T-cell (primary cell): ENCODE results near the gene PCDHB15. TPM values are rescaled to one million over a fixed set of nuclear protein-coding genes. Genes with fewer than 3 reads are reported as not detected.
"Not testable (repeated sequence)": the region's sequence is repeated elsewhere in the genome, so short reads cannot be mapped to it uniquely, and the experiment has no call there.

ENCODE experiments used
- ATAC-seq, 4 experiments: fragments of 200-7000 bp in 3 of 4; fragments of 150-1000 bp in 1 of 4; cut with Tn5 transposase; replicated peaks in 1 of 4; 1 replicate in 3 of 4; 2 replicates in 1 of 4; pipeline ENCODE4 v1.10.0; 2021; ENCODE audit warnings: moderate library complexity in 3 of 4, mild to moderate bottlenecking in 2 of 4, moderate number of reproducible peaks in 1 of 4
- CTCF ChIA-PET, 2 donors: fragments of 300-600 bp; sonication (Branson Sonifier 250); formaldehyde crosslinking; loops; one replicate each; lab custom pipeline; 2022; ENCODE audit warnings: antibody characterized with exemption in 2 of 2; lab: Charles Lee
- POLR2A ChIA-PET, 2 donors: fragments of 300-600 bp; sonication (Branson Sonifier 250); formaldehyde crosslinking; loops; one replicate each; lab custom pipeline; 2022; ENCODE audit warnings: antibody characterized with exemption in 2 of 2; lab: Charles Lee
- DNase-seq, 35 experiments: peaks; one replicate each; pipeline versions ENCODE4 v3.0.0 to v3.0.0-alpha.2; 2013 to 2023
- H3K27ac ChIP-seq: one replicate; pipeline ENCODE4 v1.5.1; 2013; ENCODE audit warnings: low read length
- H3K27me3 ChIP-seq, 2 experiments: replicated peaks in 1 of 2; 1 replicate in 1 of 2; 2 replicates in 1 of 2; pipeline versions ENCODE4 v1.6.1 to v1.7.0; 2013; ENCODE audit warnings: low read length in 1 of 2, mixed read lengths in 1 of 2; ENCODE audit not compliant: control insufficient read depth in 2 of 2, insufficient read depth in 2 of 2; ENCODE audit errors: extremely low read depth in 1 of 2
- H3K36me3 ChIP-seq, 2 donors: 1 replicate in 1 of 2; 2 replicates in 1 of 2; pipeline versions ENCODE4 v1.6.1 to v1.7.0; 2013; ENCODE audit warnings: low read length in 1 of 2; ENCODE audit not compliant: control insufficient read depth in 2 of 2, insufficient read depth in 1 of 2; ENCODE audit errors: extremely low read depth in 1 of 2
- H3K4me1 ChIP-seq, 2 experiments: 1 replicate in 1 of 2; 2 replicates in 1 of 2; pipeline versions ENCODE4 v1.6.1 to v1.7.0; 2013; ENCODE audit warnings: low read length in 2 of 2, mixed read lengths in 1 of 2; ENCODE audit not compliant: insufficient read depth in 2 of 2, control insufficient read depth in 1 of 2; ENCODE audit errors: extremely low read depth in 1 of 2
- H3K4me3 ChIP-seq, 2 donors: 1 replicate in 1 of 2; 2 replicates in 1 of 2; pipeline versions ENCODE4 v1.5.1 to v1.7.0; 2013; ENCODE audit warnings: mild to moderate bottlenecking in 2 of 2, low read length in 1 of 2, moderate library complexity in 1 of 2; ENCODE audit not compliant: control insufficient read depth in 1 of 2; ENCODE audit errors: extremely low read depth in 1 of 2
- H3K9me3 ChIP-seq: 2 replicates; pipeline ENCODE4 v1.7.0; 2013
- H3K27ac Mint-ChIP-seq, 2 donors: one replicate each; pipeline ENCODE4 v1.8.0; 2020 to 2021; ENCODE audit warnings: mild to moderate bottlenecking in 2 of 2, mixed read lengths in 2 of 2
- H3K27me3 Mint-ChIP-seq, 2 donors: one replicate each; pipeline ENCODE4 v1.8.0; 2021 to 2022; ENCODE audit warnings: mixed read lengths in 2 of 2
- H3K36me3 Mint-ChIP-seq: one replicate; pipeline ENCODE4 v1.8.0; 2021; ENCODE audit warnings: mixed read lengths
- H3K4me1 Mint-ChIP-seq, 3 donors: one replicate each; pipeline ENCODE4 v1.8.0; 2020 to 2022; ENCODE audit warnings: mixed read lengths in 3 of 3, mild to moderate bottlenecking in 1 of 3
- H3K4me3 Mint-ChIP-seq, 3 donors: one replicate each; pipeline ENCODE4 v1.8.0; 2020 to 2022; ENCODE audit warnings: mild to moderate bottlenecking in 3 of 3, mixed read lengths in 3 of 3, moderate library complexity in 3 of 3
- H3K9me3 Mint-ChIP-seq, 3 donors: one replicate each; pipeline ENCODE4 v1.8.0; 2020 to 2022; ENCODE audit warnings: mixed read lengths in 3 of 3
- WGBS: methylation state at CpG from one replicate; pipeline ENCODE4 v1.1.5; 2013; ENCODE audit warnings: missing lambda C conversion rate; ENCODE audit not compliant: insufficient coverage; 5-methylcytosine and 5-hydroxymethylcytosine counted together
- total RNA-seq, 35 experiments: library from RNA in 6 of 35; stranded (reverse) in 6 of 35; fragments of 120-200 nt in 1 of 35; gene quantifications; one replicate each; pipeline versions ENCODE4 v1.2.1 to v1.2.4 and lab custom pipeline; 2013 to 2026

PCDHB15 gene
- total RNA-seq (under 1 TPM in 2 of 5 donors, not detected in 3; 0.12 to 0.16 TPM), total RNA-seq (lab: John Stamatoyannopoulos, UW) (0 to 0.36 (median 0.08) reads per million in 29 experiments)
- total RNA-seq (2013) = 0.04 TPM

DNA sequence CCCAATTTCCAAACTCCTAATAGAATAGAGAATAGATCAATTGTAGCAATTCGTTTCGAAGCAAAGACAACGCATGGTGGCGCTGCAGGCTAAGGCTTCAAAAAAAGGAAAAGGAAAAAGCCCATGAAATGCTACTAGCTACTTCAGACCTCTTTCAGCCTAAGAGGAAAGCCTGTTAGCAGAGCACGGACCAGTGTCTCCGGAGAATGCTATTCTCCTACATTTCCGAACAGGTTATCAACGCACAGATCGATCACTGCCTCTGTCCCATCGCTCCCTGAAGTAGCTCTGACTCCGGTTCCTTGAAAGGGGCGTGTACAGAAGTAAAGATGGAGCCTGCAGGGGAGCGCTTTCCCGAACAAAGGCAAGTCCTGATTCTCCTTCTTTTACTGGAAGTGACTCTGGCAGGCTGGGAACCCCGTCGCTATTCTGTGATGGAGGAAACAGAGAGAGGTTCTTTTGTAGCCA is at the start of gene PCDHB15:
Gene PCDHB15 (plus strand): TSS at position 146 of the 468 bp plus-strand sequence. CDS start 184 bp downstream, at position 330.
- H3K4me3 ChIP-seq = peak within 1 kb of the TSS; percentile 6 to 44
- peaks cover 0 to 4% (median 0%) of the 10 kb centered on the region in 3 donors for H3K4me1 Mint-ChIP-seq
- ChIA-PET CTCF (interaction anchor here in 1 of 2 donors (0.7 to 1.1 kb wide), 3 partner anchors 91 to 319 kb away, joined by 3 to 4 read pairs (median 4); no protein-coding TSS in a partner anchor), POLR2A (no interaction called here)
- H3K36me3 ChIP-seq = no peaks in the 10 kb centered on the region
- H3K9me3 Mint-ChIP-seq = peaks cover 11 to 62% (median 46%) of the 10 kb centered on the region in 3 donors
- no peak for ATAC-seq
- 25% methylated on average over 12 of the region's 16 CpGs for WGBS
- peak in 9 of 35 experiments; percentile 3 to 25 (median 6) for DNase-seq
- H3K4me1 ChIP-seq = no peaks in the 10 kb centered on the region
- peak within 1 kb of the TSS; percentile 26 to 42 (median 41) for H3K4me3 Mint-ChIP-seq
- H3K27me3 ChIP-seq = peaks cover 0 to 31% of the 10 kb centered on the region in 2 experiments
- peaks cover 5% of the 10 kb centered on the region for H3K9me3 ChIP-seq
- H3K27me3 Mint-ChIP-seq = peaks cover 29 to 39% of the 10 kb centered on the region in 2 donors
- H3K27ac Mint-ChIP-seq = no peak within 1 kb of the TSS
- H3K36me3 Mint-ChIP-seq = peaks cover 38% of the 10 kb centered on the region
- H3K27ac ChIP-seq = no peak within 1 kb of the TSS

DNA sequence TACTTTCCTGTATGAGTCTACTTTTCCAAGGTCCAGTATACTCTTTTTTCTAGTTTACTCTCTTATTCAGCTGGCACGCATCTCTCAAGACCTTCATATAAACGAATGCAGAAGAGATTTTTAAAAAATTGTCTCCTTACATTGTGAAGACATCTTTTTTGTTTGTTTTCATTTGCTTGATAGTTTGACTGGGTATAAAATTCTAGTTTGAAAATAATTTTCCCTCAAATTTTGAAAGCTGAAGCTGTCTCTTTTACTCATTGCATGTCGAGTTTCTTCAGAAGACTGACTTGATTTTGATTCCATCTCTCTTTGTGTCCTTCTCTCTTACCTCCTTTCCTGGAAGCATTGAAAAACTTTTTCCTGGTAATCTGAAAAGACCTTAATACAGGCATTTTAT is 48.8 kb upstream of the PCDHB15 start:
- Histone ChIP-seq H3K36me3 (no peaks in the 10 kb centered on the region), H3K4me3 (no peak overlapping the region), H3K9me3 (peaks cover 5% of the 10 kb centered on the region), H3K27ac (no peak overlapping the region), H3K4me1 (peaks cover 0 to 2% of the 10 kb centered on the region in 2 experiments), H3K27me3 (peaks cover 0 to 10% of the 10 kb centered on the region in 2 experiments)
- H3K27me3 Mint-ChIP-seq = peaks cover 46 to 60% of the 10 kb centered on the region in 2 donors
- POLR2A ChIA-PET = interaction anchor here in 1 of 2 donors (0.6 kb wide), 1 partner anchor 435 kb away, joined by 3 read pairs; no protein-coding TSS in a partner anchor
- H3K9me3 Mint-ChIP-seq = peaks cover 17 to 57% (median 35%) of the 10 kb centered on the region in 3 donors
- peaks cover 0 to 3% (median 0%) of the 10 kb centered on the region in 3 donors for H3K4me1 Mint-ChIP-seq
- H3K36me3 Mint-ChIP-seq = no peaks in the 10 kb centered on the region
- DNase-seq (no peak), ATAC-seq (no peak)
- no CpG with 5 or more reads among the region's 3 CpGs for WGBS
- no peak overlapping the region for H3K27ac Mint-ChIP-seq
- no peak overlapping the region for H3K4me3 Mint-ChIP-seq
- CTCF ChIA-PET = interaction anchor here (0.7 to 1.2 kb wide), 2 partner anchors 10 to 367 kb away, joined by 3 to 5 read pairs; partner anchors contain the start of gene PCDHB9 (in 1 of the 2)

DNA sequence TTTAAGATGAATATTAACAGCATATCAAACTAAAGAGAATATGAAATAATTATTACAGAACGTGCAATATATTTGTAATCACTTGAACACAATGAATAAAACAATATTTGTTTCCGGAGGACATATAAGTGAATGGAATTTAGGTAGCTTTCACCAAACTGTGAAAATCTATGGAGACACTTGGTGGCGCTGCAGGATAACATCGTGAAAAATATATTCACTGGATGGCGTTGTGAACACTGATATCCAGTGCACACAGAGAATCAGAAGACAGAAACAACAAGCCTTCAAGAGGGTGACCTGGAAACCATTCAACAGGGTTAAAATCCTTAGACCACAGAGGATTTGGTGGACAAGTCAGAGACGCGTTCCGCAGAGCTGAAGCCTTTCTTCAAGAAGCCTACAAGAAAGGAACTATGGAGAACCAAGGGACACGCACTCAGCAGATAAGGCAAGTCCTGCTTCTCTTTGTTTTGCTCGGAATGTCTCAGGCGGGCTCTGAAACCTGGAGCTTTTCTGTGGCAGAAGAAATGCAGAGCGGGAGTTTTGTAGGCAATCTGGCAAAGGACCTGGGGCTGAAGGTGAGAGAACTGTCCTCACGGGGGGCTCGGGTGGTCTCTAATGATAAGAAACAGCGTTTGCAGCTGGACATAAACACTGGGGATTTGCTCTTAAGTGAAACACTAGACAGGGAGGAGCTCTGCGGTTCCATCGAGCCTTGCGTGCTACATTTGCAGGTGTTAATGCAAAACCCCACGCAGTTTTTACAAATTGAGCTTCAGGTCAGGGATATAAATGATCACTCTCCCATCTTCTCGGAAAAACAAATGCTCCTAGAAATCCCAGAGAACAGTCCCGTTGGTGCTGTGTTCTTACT is 45.6 kb upstream of the PCDHB15 start, which contains the start of gene PCDHB11:
Gene PCDHB11 (plus strand): TSS at position 269 of the 877 bp plus-strand sequence. CDS start 148 bp downstream, at position 417.
- H3K4me1 ChIP-seq = peaks cover 0 to 2% of the 10 kb centered on the region in 2 experiments
- ATAC-seq = no peak
- peaks cover 5% of the 10 kb centered on the region for H3K9me3 ChIP-seq
- peak in 1 of 35 experiments; percentile 17 for DNase-seq
- Mint-ChIP-seq H3K36me3 (no peaks in the 10 kb centered on the region), H3K4me3 (no peak within 1 kb of the TSS), H3K27me3 (peaks cover 47 to 51% of the 10 kb centered on the region in 2 donors), H3K9me3 (peaks cover 7 to 45% (median 28%) of the 10 kb centered on the region in 3 donors), H3K27ac (no peak within 1 kb of the TSS), H3K4me1 (no peaks in the 10 kb centered on the region)
- H3K4me3 ChIP-seq = no peak within 1 kb of the TSS
- 49% methylated on average over 14 of the region's 21 CpGs for WGBS
- no peaks in the 10 kb centered on the region for H3K36me3 ChIP-seq
- no peak within 1 kb of the TSS for H3K27ac ChIP-seq
- H3K27me3 ChIP-seq = peaks cover 0 to 13% of the 10 kb centered on the region in 2 experiments
- POLR2A ChIA-PET = no interaction called here
- CTCF ChIA-PET = no interaction called here

DNA sequence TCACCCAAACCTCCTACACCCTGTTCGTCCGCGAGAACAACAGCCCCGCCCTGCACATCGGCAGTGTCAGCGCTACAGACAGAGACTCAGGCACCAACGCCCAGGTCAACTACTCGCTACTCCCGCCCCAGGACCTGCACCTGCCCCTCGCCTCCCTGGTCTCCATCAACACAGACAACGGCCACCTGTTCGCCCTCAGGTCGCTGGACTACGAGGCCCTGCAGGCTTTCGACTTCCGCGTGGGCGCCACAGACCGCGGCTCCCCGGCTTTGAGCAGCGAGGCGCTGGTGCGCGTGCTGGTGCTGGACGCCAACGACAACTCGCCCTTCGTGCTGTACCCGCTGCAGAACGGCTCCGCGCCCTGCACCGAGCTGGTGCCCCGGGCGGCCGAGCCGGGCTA is 44.1 kb upstream of the PCDHB15 start:
- peaks cover 51 to 55% of the 10 kb centered on the region in 2 donors for H3K27me3 Mint-ChIP-seq

DNA sequence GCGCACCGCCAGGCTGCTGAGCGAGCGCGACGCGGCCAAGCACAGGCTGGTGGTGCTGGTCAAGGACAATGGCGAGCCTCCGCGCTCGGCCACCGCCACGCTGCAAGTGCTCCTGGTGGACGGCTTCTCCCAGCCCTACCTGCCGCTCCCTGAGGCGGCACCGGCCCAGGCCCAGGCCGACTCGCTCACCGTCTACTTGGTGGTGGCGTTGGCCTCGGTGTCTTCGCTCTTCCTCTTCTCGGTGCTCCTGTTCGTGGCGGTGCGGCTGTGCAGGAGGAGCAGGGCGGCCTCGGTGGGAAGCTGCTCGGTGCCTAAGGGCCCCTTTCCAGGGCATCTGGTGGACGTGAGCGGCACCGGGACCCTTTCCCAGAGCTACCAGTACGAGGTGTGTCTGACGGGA is 43.5 kb upstream of the PCDHB15 start:
- ATAC-seq, H3K36me3 Mint-ChIP-seq, H3K36me3 ChIP-seq, H3K4me1 Mint-ChIP-seq, H3K4me3 Mint-ChIP-seq, H3K4me1 ChIP-seq, H3K4me3 ChIP-seq, H3K27ac Mint-ChIP-seq, DNase-seq, H3K9me3 ChIP-seq, H3K27ac ChIP-seq, POLR2A ChIA-PET: not testable (repeated sequence)
- peaks cover under 1 to 35% (median 20%) of the 10 kb centered on the region in 3 donors for H3K9me3 Mint-ChIP-seq
- CTCF ChIA-PET = interaction anchor here in 1 of 2 donors (0.7 kb wide), 1 partner anchor 1128 kb away, joined by 3 read pairs; no protein-coding TSS in a partner anchor
- peaks cover 0 to 13% of the 10 kb centered on the region in 2 experiments for H3K27me3 ChIP-seq
- 48% methylated on average over 22 of the region's 35 CpGs for WGBS
- peaks cover 54 to 55% of the 10 kb centered on the region in 2 donors for H3K27me3 Mint-ChIP-seq

More for the DNA sequence above, 44.1 kb upstream of the PCDHB15 start:
- H3K4me1 Mint-ChIP-seq, DNase-seq, H3K4me1 ChIP-seq, H3K36me3 ChIP-seq, H3K9me3 ChIP-seq, ATAC-seq, H3K27ac ChIP-seq, H3K4me3 Mint-ChIP-seq, POLR2A ChIA-PET, H3K27ac Mint-ChIP-seq, H3K4me3 ChIP-seq, CTCF ChIA-PET, H3K36me3 Mint-ChIP-seq: not testable (repeated sequence)
- H3K27me3 ChIP-seq = peaks cover 0 to 13% of the 10 kb centered on the region in 2 experiments
- 20% methylated on average over 9 of the region's 38 CpGs for WGBS
- H3K9me3 Mint-ChIP-seq = peaks cover 6 to 40% (median 25%) of the 10 kb centered on the region in 3 donors

DNA sequence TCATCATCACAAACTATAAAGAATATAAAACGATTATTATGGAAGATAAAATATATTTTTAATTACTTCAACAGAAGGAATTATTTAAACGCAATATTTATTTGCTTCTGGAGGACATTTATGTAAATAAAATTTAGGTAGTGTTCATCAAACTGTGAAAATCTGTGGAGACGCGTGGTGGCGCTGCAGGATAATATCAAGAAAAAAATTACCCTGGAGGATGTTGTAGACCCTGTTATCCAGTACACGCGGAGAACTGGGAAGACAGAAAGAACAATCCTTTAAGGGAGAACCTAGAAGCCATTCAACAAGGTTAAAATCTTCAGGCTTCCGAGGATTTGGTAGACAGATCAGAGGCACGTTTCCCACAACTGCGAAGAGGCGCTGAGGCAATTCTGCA is 36.7 kb upstream of the PCDHB15 start, which contains the start of gene PCDHB12:
Gene PCDHB12 (plus strand): TSS at position 242 of the 400 bp plus-strand sequence. CDS start 189 bp downstream, outside the sequence.
- Histone ChIP-seq H3K9me3 (peaks cover 2% of the 10 kb centered on the region), H3K4me3 (no peak within 1 kb of the TSS), H3K27me3 (peaks cover 5 to 14% of the 10 kb centered on the region in 2 experiments), H3K36me3 (no peaks in the 10 kb centered on the region), H3K4me1 (no peaks in the 10 kb centered on the region), H3K27ac (no peak within 1 kb of the TSS)
- Mint-ChIP-seq H3K9me3 (peaks cover 0 to 7% (median 3%) of the 10 kb centered on the region in 3 donors), H3K4me1 (peaks cover 0 to under 1% (median under 1%) of the 10 kb centered on the region in 3 donors), H3K27ac (no peak within 1 kb of the TSS), H3K4me3 (no peak within 1 kb of the TSS), H3K27me3 (peaks cover 58 to 66% of the 10 kb centered on the region in 2 donors), H3K36me3 (no peaks in the 10 kb centered on the region)
- CTCF ChIA-PET = no interaction called here
- POLR2A ChIA-PET = no interaction called here
- ATAC-seq = no peak
- WGBS = 28% methylated on average over 9 of the region's 11 CpGs
- peak in 1 of 35 experiments; percentile 5 for DNase-seq
